Thoracic aorta (tissue), 2 donors: ENCODE measurements around the gene GNB1. TPM values are rescaled to one million over a fixed set of nuclear protein-coding genes. Genes with fewer than 3 reads are reported as not detected.
"Not testable (repeated sequence)": the region's sequence is repeated elsewhere in the genome, so short reads cannot be mapped to it uniquely, and the experiment has no call there.

Experiments used
- ATAC-seq: fragments of 150-250 bp; one replicate; pipeline ENCODE4 v1.8.0; 2017; ENCODE audit warnings: low read depth; ENCODE audit not compliant: insufficient number of reproducible peaks, low FRiP score
- DNase-seq: peaks from one replicate; pipeline ENCODE4 v3.0.0-alpha.2; 2020; ENCODE audit warnings: low spot score
- H3K27ac ChIP-seq, 2 donors: fragments of 200-600 bp; sonication (generic); 1 replicate in 1 of 2; 2 replicates in 1 of 2; pipeline ENCODE4 v1.5.1; 2016; ENCODE audit warnings: mild to moderate bottlenecking in 2 of 2, moderate library complexity in 2 of 2
- H3K27me3 ChIP-seq: fragments of 200-600 bp; sonication (generic); replicated peaks from 2 replicates; pipeline ENCODE4 v1.6.0; 2016; ENCODE audit warnings: mild to moderate bottlenecking; ENCODE audit not compliant: insufficient read depth
- H3K36me3 ChIP-seq: fragments of 200-600 bp; sonication (generic); one replicate; pipeline ENCODE4 v1.5.1; 2016
- H3K4me1 ChIP-seq, 2 donors: fragments of 200-600 bp; sonication (generic); 1 replicate in 1 of 2; 2 replicates in 1 of 2; pipeline versions ENCODE4 v1.5.1 to v1.6.0; 2016; ENCODE audit warnings: low read depth in 2 of 2, mild to moderate bottlenecking in 1 of 2; ENCODE audit not compliant: control insufficient read depth in 1 of 2
- H3K4me3 ChIP-seq: fragments of 200-600 bp; sonication (generic); 2 replicates; pipeline ENCODE4 v1.5.1; 2016; ENCODE audit warnings: mild to moderate bottlenecking
- H3K9me3 ChIP-seq: fragments of 200-600 bp; sonication (generic); 2 replicates; pipeline ENCODE4 v1.5.1; 2016
- total RNA-seq, 2 donors: library from RNA; depleted of rRNA; stranded (reverse); fragments of >200 nt; gene quantifications; one replicate each; pipeline versions ENCODE4 v1.1.0 to v1.2.3, GENCODE V29; 2016
- TF ChIP-seq, protein P1 (sequence below): fragments of 200-600 bp; sonication (generic); IDR thresholded peaks from one replicate; pipeline ENCODE4 v1.5.1; 2019; ENCODE audit warnings: antibody characterized with exemption

The GNB1 gene
- total RNA-seq, 2 donors from 2014 or later: 169 to 200 TPM

- no peaks in the 10 kb centered on the region for H3K9me3 ChIP-seq
- no peaks in the 10 kb centered on the region for H3K27me3 ChIP-seq
- no peaks in the 10 kb centered on the region for H3K4me1 ChIP-seq
- H3K36me3 ChIP-seq: no peaks in the 10 kb centered on the region
- TF ChIP-seq, protein P1, sequence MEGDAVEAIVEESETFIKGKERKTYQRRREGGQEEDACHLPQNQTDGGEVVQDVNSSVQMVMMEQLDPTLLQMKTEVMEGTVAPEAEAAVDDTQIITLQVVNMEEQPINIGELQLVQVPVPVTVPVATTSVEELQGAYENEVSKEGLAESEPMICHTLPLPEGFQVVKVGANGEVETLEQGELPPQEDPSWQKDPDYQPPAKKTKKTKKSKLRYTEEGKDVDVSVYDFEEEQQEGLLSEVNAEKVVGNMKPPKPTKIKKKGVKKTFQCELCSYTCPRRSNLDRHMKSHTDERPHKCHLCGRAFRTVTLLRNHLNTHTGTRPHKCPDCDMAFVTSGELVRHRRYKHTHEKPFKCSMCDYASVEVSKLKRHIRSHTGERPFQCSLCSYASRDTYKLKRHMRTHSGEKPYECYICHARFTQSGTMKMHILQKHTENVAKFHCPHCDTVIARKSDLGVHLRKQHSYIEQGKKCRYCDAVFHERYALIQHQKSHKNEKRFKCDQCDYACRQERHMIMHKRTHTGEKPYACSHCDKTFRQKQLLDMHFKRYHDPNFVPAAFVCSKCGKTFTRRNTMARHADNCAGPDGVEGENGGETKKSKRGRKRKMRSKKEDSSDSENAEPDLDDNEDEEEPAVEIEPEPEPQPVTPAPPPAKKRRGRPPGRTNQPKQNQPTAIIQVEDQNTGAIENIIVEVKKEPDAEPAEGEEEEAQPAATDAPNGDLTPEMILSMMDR: no peak
- ATAC-seq (no peak), DNase-seq (no peak)
- no peak overlapping the region for H3K27ac ChIP-seq
- H3K4me3 ChIP-seq: no peak overlapping the region
Measured at GRCh38 chr1:1937549-1938275, 46.8 kb upstream of the GNB1 start.

DNA sequence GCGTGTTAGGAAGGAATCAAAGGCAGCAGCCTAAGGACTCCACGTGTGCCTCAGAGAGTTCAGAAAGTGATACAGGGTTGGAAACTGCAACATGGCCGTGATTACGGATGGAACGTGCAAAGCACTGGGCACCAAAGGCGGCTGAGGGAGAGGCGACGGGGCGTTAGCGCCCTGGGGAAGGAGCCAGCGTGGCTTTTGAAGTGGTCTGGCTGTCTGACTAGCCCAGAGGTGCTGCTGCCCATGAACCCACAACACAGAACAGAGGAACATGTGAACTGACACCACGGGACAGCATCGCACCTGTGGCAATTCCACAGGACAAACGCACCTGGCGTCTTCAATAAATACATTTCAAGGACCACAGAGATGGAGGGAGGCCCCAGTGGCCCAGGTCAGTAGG, 46.2 kb upstream of the GNB1 start:
- TF ChIP-seq, protein P1: no peak
- no peaks in the 10 kb centered on the region for H3K4me1 ChIP-seq
- ATAC-seq: no peak
- no peaks in the 10 kb centered on the region for H3K9me3 ChIP-seq
- H3K4me3 ChIP-seq: no peak overlapping the region
- no peak for DNase-seq
- H3K27me3 ChIP-seq: no peaks in the 10 kb centered on the region
- H3K27ac ChIP-seq: no peak overlapping the region
- H3K36me3 ChIP-seq: no peaks in the 10 kb centered on the region

DNA sequence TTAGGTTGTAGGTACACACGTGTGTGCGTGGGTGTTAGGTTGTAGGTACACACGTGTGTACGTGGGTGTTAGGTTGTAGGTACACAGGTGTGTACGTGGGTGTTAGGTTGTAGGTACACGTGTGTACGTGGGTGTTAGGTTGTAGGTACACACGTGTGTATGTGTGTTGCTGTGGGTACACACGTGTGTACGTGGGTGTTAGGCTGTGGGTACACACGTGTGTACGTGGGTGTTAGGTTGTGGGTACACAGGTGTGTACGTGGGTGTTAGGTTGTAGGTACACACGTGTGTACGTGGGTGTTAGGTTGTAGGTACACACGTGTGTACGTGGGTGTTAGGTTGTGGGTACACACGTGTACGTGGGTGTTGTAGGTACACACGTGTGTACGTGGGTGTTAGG, 44.0 kb upstream of the GNB1 start:
- not testable (repeated sequence) for H3K9me3 ChIP-seq, ATAC-seq, H3K36me3 ChIP-seq, H3K27me3 ChIP-seq, H3K27ac ChIP-seq, H3K4me3 ChIP-seq, DNase-seq, H3K4me1 ChIP-seq

GRCh38 chr1:1929639-1930545, 39.0 kb upstream of the GNB1 start:
- ATAC-seq: no peak
- Histone ChIP-seq H3K36me3 (no peaks in the 10 kb centered on the region), H3K4me3 (no peak overlapping the region), H3K4me1 (no peaks in the 10 kb centered on the region), H3K27ac (no peak overlapping the region), H3K9me3 (no peaks in the 10 kb centered on the region), H3K27me3 (no peaks in the 10 kb centered on the region)
- no peak for DNase-seq
- TF ChIP-seq, protein P1: no peak

GRCh38 chr1:1929102-1929638, 38.3 kb upstream of the GNB1 start:
- no peak for DNase-seq
- no peaks in the 10 kb centered on the region for H3K4me1 ChIP-seq
- no peak for ATAC-seq

More at GRCh38 chr1:1929102-1929638, 38.3 kb upstream of the GNB1 start:
- no peak overlapping the region for H3K4me3 ChIP-seq
- H3K9me3 ChIP-seq: no peaks in the 10 kb centered on the region
- no peaks in the 10 kb centered on the region for H3K27me3 ChIP-seq
- no peak overlapping the region for H3K27ac ChIP-seq
- TF ChIP-seq, protein P1: no peak
- H3K36me3 ChIP-seq: no peaks in the 10 kb centered on the region
